LHCN-M2 (cell line): ENCODE measurements around the gene SPATA9. TPM values are rescaled to one million over a fixed set of nuclear protein-coding genes. Genes with fewer than 3 reads are reported as not detected.
"Not testable (repeated sequence)": the region's sequence is repeated elsewhere in the genome, so short reads cannot be mapped to it uniquely, and the experiment has no call there.

Experiments
- DNase-seq: peaks from one replicate; pipeline ENCODE4 v3.0.0-alpha.2; 2012; ENCODE audit warnings: low read depth
- total RNA-seq: library from RNA; depleted of rRNA; stranded (reverse); fragments of >200 nt; gene quantifications from 2 replicates; pipeline ENCODE4 v1.2.3, GENCODE V29; 2014

SPATA9 gene
- total RNA-seq, 1 experiment from 2014 or later = 1.7 TPM

GRCh38 chr5:95646226-95646568 lies 36.6 kb downstream of the SPATA9 start:
- not testable (repeated sequence) for DNase-seq

- DNase-seq = peak; percentile 69
Observed at GRCh38 chr5:95644351-95645042, 38.3 kb downstream of the SPATA9 start.

DNA sequence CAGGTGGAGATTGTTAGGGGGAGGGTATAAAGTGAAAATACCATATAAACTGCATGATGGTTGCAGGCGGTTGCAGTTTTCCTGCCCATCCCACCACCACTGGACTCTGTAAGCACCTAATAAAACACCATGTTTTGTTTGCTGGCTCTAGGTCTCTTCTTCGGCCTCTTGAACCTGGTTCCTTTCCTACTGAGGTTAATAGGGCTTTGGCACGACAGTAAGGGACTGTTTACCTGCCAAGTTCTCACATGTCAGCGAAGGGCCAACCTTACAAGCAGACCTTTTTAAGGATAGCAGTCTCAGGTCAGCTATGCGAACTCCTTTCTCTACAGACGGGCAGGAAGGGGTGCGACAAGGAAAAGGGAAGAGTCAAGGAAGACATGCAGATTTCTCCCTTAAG lies 39.6 kb downstream of the SPATA9 start:
- DNase-seq = no peak

DNA sequence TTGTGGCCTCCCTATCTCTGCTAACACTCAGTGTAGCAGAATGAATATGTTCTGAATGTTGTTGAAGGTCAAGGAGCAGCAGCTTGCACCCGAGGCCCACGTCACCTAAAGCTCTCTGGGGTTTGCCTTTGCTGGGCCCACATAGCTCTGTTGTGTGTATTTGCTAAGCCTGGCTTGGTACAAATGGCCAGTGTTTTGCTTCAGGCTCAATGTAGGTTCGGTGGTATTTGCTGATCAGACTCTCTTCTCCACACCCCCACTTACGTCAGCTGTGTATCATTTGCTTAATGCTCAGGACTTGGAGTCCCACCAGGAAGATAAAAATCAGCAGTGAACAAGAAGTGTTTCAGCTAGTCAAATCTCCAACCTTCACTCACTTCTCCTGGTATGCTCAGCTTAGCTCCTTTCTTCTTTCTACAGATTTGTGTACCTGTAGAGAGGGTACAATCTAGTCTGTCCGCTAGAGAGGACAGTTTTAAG lies 41.0 kb downstream of the SPATA9 start:
- no peak for DNase-seq

DNA sequence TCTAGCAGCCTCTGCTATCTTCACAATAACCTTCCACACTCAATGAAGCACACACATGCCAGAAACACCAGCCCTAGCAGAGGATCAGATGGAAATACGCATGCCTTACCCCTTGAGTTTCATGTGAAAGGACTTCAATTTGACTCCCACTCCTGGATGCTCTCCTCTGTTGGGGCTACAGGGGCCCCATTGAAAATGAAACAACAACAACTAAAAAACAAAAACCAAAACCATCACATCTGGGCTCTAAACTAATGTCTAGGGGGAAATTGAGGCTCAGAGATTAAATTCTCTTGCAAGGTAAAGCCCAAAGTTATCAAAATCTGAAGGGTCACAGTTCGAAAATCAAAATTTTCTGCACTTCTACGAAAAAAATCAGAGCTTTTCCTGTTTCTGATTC lies 44.2 kb downstream of the SPATA9 start:
- no peak for DNase-seq

- DNase-seq = no peak
Observed at GRCh38 chr5:95634081-95634480, 48.7 kb downstream of the SPATA9 start.

- DNase-seq = no peak
Observed at GRCh38 chr5:95633671-95634070, 49.1 kb downstream of the SPATA9 start.

DNA sequence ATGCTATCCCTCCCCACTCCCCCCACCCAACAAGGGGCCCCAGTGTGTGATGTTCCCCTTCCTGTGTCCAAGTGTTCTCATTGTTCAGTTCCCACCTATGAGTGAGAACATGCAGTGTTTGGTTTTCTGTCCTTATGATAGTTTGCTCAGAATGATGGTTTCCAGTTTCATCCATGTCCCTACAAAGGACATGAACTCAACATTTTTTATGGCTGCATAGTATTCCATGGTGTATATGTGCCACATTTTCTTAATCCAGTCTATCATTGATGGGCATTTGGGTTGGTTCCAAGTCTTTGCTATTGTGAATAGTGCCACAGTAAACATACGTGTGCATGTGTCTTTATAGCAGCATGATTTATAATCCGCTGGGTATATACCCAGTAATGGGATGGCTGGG lies 49.8 kb downstream of the SPATA9 start:
- DNase-seq = not testable (repeated sequence)

DNA sequence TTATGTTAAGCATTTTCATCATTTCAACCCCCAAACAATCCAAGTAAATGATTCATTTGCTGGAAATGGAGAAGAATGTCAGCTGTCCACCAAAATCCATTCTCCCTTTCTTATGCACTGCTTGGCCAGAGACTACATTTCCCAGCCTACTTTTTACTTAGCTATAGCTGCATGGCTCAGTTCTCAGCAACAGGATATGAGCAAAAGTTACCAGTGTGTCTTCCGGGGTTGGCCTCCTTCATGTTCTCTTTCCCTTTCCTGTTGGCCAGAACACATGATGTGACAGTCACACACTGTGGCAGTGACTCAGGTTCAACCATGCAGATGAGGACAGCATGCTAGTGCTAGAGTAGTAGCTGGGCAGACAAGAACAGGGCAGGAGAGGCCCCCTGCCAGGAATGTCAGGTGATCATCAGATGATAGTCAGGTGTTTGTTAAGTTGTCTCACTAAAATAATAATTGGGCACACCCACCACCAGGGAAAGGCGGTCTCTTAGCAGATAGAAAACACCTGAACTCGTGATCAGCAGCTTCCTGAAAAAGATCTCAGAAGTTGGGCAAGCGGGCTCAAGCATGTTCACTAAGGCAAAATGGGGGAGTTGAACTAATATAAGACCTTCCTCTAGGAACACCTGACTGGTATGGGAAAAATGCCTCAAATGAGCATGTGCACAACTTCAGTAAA lies 50.7 kb downstream of the SPATA9 start:
- peak; percentile 91 for DNase-seq

- DNase-seq = peak; percentile 90
Observed at GRCh38 chr5:95631255-95631958, 51.4 kb downstream of the SPATA9 start.

DNA sequence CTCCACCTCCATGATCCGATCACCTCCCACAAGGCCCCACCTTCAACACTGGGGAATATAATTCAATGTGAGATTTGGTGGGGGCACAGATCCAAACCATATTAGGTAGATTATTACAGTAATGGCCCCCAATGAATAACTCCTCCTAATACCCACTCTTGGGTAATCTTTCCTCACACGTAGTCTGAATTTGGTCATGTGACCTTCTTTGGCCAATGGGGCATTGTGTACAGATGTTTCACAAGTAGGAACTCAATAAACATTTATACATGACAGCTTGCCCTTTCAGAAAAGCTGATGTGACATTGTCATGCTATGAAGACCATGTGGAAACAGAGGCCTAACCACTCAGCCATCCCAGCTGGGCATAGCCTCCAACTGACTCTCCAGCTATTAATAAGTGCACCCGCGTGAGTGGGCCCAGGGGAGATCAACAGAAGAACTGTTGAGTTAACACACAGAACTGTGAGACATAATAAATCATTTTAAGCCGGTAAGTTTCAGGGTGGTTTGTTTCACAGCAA lies 52.3 kb downstream of the SPATA9 start:
- no peak for DNase-seq

- DNase-seq = no peak
Observed at GRCh38 chr5:95628933-95629332, 53.9 kb downstream of the SPATA9 start.

- DNase-seq = no peak
Observed at GRCh38 chr5:95627971-95628810, 54.6 kb downstream of the SPATA9 start.

DNA sequence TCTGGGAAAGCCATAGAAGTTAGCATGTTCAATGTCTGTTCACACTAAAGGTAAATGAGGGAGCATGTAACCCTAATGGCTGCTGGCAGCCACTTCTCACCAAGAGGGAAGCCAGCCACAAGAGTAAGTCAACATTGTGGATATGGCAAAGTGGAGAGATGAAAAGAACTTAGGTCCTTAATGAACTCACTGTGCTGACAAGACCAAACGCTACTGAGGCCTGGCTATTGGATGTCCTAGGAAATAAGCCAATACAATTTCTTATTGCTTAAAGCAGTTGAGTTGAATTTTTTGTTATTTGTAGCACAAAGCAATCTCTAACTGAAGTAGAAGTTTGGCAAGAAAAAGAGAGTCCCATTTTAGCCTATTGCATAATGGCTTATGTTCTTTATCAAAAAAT lies 56.1 kb downstream of the SPATA9 start:
- no peak for DNase-seq

DNA sequence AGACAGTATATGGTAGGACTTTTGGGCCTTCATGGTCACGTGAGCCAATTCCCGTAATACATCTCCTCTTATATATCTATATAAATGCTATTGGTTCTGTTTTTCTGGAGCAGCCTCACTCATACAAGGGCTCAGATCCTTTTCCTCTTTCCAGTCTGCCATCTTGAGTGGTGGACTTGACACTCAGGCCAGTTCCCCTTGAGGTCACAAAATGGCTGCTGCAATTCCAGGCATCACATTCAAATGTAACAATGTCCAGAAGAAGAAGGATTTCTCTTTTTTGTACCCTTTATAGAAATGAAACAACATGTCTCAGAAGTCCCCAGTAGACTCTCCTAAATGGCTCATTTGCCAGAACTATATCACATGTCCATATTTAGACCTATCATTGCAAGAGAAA lies 58.4 kb downstream of the SPATA9 start:
- DNase-seq = no peak

- no peak for DNase-seq
Observed at GRCh38 chr5:95623706-95624105, 59.1 kb downstream of the SPATA9 start.

DNA sequence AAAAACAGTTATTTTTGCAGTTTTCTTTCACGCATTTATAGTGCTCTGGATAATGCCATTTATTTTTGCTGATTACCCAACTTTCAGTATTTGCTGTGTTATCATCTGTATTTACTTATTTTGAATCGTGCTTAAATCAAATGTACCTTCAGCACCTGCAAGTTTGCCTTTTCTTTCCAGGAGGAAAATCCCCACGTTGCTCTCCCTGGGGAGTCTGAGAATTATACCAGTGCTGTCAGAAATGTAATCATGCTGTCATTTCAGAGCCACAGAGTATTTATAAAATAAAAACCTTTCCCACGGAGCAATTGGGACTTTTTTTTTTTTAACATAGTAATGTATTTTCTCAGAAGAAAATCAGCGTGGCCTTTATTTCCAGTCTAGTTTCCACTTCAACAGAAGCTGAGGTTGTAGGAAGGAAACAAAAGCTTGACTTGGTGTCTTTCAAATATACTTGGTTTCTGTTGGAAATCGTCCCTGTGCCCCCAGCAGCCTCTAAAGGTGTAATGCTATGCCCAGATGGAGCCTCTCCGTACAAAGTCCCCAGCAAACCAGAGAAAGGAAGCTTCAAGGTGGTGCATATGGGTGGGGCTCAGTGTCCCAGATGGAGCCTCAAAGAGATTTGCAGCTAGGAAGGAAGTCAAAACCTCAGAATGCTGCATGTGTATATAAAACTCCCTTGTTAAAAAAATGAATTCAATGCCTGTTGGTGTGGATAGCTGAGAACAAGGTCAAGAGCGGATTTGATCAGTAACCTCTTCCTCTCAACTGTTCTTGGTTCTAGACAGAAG lies 60.8 kb downstream of the SPATA9 start:
- DNase-seq = no peak

DNA sequence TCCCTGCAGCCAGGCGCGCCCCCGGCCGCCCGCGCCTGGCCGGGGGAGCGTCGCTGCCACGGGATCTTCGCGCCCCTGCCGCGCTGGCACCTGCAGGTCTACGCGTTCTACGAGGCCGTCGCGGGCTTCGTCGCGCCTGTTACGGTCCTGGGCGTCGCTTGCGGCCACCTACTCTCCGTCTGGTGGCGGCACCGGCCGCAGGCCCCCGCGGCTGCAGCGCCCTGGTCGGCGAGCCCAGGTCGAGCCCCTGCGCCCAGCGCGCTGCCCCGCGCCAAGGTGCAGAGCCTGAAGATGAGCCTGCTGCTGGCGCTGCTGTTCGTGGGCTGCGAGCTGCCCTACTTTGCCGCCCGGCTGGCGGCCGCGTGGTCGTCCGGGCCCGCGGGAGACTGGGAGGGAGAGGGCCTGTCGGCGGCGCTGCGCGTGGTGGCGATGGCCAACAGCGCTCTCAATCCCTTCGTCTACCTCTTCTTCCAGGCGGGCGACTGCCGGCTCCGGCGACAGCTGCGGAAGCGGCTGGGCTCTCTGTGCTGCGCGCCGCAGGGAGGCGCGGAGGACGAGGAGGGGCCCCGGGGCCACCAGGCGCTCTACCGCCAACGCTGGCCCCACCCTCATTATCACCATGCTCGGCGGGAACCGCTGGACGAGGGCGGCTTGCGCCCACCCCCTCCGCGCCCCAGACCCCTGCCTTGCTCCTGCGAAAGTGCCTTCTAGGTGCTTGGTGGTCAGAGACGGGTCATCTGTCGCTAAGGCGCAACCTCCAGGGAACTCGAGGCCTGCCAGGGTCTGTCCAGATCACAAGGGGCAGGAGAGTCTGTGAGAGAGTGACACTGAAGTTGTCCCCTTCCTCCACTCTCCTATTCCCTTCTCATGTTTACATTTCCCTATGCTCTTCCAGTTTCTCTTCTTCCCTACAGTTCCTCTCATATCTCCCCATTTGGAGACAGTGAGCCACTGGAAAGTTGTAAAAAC lies 61.6 kb downstream of the SPATA9 start:
- no peak for DNase-seq
